GM19099 (cell line): ENCODE results near the gene TMUB1.

ENCODE experiments used
- POLR2A ChIP-seq: IDR thresholded peaks from 3 replicates; pipeline ENCODE4 v1.6.1; 2011; ENCODE audit warnings: low read depth; ENCODE audit not compliant: insufficient read length; ENCODE audit errors: extremely low read depth

The TMUB1 gene

GRCh38 chr7:151094675-151095074, 11.4 kb upstream of the TMUB1 start:
- TF ChIP-seq POLR2A = no peak

- TF ChIP-seq POLR2A = no peak
Measured at GRCh38 chr7:151093748-151094147, 10.5 kb upstream of the TMUB1 start.

- TF ChIP-seq POLR2A = no peak
Measured at GRCh38 chr7:151091988-151092387, 8.7 kb upstream of the TMUB1 start.

- no peak for TF ChIP-seq POLR2A
Measured at GRCh38 chr7:151091431-151091830, 8.1 kb upstream of the TMUB1 start.

- no peak for TF ChIP-seq POLR2A
Measured at GRCh38 chr7:151091003-151091402, 7.7 kb upstream of the TMUB1 start.

- no peak for TF ChIP-seq POLR2A
Measured at GRCh38 chr7:151089893-151090730, 6.8 kb upstream of the TMUB1 start.

GRCh38 chr7:151088856-151089699, 5.8 kb upstream of the TMUB1 start:
- TF ChIP-seq POLR2A = no peak

- TF ChIP-seq POLR2A = no peak
Measured at GRCh38 chr7:151088019-151088855, 4.9 kb upstream of the TMUB1 start.

GRCh38 chr7:151087245-151088018, 4.1 kb upstream of the TMUB1 start:
- TF ChIP-seq POLR2A = peak; percentile 51

GRCh38 chr7:151086802-151087244, 3.5 kb upstream of the TMUB1 start:
- TF ChIP-seq POLR2A = no peak

- peak; percentile 75 for TF ChIP-seq POLR2A
Measured at GRCh38 chr7:151085691-151086620, 2.7 kb upstream of the TMUB1 start, which contains the start of gene AGAP3. TSS of gene AGAP3 (plus strand) at chr7:151086475. CDS start at chr7:151086742, 267 bp downstream.

GRCh38 chr7:151085329-151085690, 2.0 kb upstream of the TMUB1 start:
- TF ChIP-seq POLR2A = no peak

GRCh38 chr7:151083824-151084160, 499 bp upstream of the TMUB1 start:
- no peak for TF ChIP-seq POLR2A
